GM12872 (cell line): ENCODE results near the gene NFS1.

ENCODE experiments used
- CTCF ChIP-seq: IDR thresholded peaks from 3 replicates; pipeline ENCODE4 v1.5.1; 2011; ENCODE audit warnings: low read depth, mild to moderate bottlenecking, low read length, moderate library complexity; ENCODE audit not compliant: insufficient read depth

The NFS1 gene

GRCh38 chr20:35714127-35714526 is 15.0 kb upstream of the NFS1 start:
- no peak for TF ChIP-seq CTCF

- TF ChIP-seq CTCF, result no peak
Observed at GRCh38 chr20:35711588-35712209, 12.5 kb upstream of the NFS1 start.

- TF ChIP-seq CTCF, result no peak
Observed at GRCh38 chr20:35710884-35711587, 11.9 kb upstream of the NFS1 start.

GRCh38 chr20:35710039-35710438 is 10.9 kb upstream of the NFS1 start:
- no peak for TF ChIP-seq CTCF

DNA sequence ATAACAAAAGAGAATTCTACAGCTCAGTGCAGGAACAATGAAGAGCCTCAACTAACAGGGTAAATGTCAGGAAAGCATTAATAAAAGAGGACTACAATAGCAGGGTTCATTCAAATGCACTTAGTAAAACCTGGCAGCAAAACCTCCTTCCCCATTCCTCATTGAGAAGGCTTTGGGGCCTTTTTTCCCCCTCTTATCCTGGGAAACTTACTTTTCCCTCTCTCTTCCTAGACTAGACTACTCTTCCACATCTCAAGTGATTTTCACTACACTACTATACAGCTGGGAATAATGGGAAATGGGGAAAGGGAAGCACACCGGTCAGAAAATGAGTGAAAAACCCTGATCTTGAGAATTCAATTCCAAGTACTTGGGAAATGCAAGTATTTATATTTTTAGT is 10.1 kb upstream of the NFS1 start:
- TF ChIP-seq CTCF, result no peak

DNA sequence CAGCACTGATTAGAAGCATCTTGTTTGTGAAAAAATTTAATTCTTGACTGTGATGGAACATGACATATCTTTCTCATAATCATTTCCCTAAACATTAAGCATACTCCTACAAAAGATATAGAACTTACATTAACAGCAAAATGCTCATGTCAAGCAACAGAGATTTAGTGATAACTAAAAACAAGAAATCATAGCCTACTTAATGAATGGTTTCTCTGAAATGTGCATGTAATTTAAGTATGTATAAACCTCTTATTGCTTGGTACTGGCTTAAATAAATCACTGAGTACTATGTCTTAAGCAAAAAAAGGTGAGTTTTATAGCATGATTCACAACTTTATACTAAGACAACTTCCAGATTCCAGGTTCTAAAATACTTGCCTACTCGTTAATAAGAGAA is 9.3 kb upstream of the NFS1 start:
- no peak for TF ChIP-seq CTCF

DNA sequence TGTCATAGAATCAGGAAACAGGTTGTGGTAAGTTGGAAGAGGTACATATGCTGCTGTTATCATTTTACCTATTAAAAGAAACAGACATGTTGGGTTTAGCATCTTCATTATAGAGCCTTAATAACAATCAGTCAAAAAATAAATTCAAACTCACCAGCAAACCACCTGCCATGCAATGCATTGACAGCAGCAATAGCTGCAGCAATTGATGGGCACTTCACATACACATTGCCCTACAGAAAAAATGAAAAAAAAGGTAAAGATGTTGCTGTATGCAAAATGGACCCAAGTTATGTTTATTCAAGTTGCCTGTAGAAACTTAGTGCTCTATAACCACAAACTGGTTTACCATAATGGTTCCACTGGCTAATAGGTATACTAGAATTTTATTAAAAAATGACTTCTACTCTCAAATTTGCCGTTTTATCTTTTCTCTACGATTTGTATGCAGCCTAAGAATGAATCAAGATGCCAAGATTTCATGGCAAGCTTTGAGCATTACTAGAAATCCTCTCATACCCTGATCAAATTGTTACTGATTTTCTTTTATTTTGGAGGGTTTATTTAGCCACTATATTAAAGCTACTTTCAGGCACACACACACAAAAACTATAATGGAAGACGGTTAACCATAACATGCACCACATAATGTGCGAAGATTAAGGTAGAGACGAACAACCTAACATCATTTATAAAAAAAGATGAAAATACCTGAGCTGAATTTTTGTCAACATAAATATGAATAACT is 5.5 kb upstream of the NFS1 start:
- no peak for TF ChIP-seq CTCF
